Osteocyte (in vitro differentiated cells): ENCODE results near the gene SLAIN2. TPM values are rescaled to one million over a fixed set of nuclear protein-coding genes. Genes with fewer than 3 reads are reported as not detected.

ENCODE experiments used
- DNase-seq: peaks from one replicate; pipeline ENCODE4 v3.0.0; 2021; ENCODE audit warnings: mixed read lengths; ENCODE audit not compliant: unreplicated experiment; ENCODE audit errors: extremely low spot score
- H3K27ac Mint-ChIP-seq: one replicate; pipeline ENCODE4 v1.8.0; 2021; ENCODE audit warnings: mild to moderate bottlenecking, mixed read lengths; ENCODE audit not compliant: unreplicated experiment
- H3K27me3 Mint-ChIP-seq: one replicate; pipeline ENCODE4 v1.8.0; 2021; ENCODE audit warnings: mixed read lengths; ENCODE audit not compliant: unreplicated experiment
- H3K36me3 Mint-ChIP-seq: one replicate; pipeline ENCODE4 v1.8.0; 2021; ENCODE audit warnings: mixed read lengths; ENCODE audit not compliant: unreplicated experiment
- H3K4me1 Mint-ChIP-seq: one replicate; pipeline ENCODE4 v1.8.0; 2021; ENCODE audit warnings: mixed read lengths; ENCODE audit not compliant: unreplicated experiment
- H3K4me3 Mint-ChIP-seq: one replicate; pipeline ENCODE4 v1.8.0; 2021; ENCODE audit warnings: mild to moderate bottlenecking, moderate library complexity, mixed read lengths; ENCODE audit not compliant: unreplicated experiment
- H3K9me3 Mint-ChIP-seq: one replicate; pipeline ENCODE4 v1.8.0; 2021; ENCODE audit warnings: mixed read lengths; ENCODE audit not compliant: unreplicated experiment
- CTCF ChIP-seq: fragments of 200-600 bp; sonication (generic); IDR thresholded peaks from 2 replicates; pipeline ENCODE4 v1.5.0; 2021; ENCODE audit warnings: antibody characterized with exemption, mild to moderate bottlenecking, moderate library complexity
- total RNA-seq: library from RNA; stranded (reverse); gene quantifications from 2 replicates; pipeline ENCODE4 v1.2.1, GENCODE V29; 2021

Gene SLAIN2
- total RNA-seq, 1 donor from 2014 or later: 82.7 TPM

DNA sequence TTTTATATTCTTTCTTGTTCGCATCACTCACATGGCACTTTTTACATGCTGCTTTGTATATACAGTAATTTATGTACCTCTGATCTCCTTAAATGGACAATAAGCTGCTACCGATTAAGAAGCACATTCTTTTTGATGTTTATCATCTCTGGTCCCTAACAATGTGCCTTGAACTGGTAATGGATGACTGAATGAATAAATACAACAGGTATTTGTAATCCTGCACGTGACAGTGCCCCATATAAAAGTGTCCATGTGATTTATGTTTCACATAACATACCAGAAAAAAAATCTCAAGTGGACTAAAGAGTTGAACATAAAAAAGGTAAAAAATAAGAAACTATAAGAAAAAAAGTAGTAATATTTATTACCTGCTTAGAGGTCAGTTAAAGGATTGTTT, 7.7 kb upstream of the SLAIN2 start:
- Mint-ChIP-seq H3K27me3 (no peaks in the 10 kb centered on the region), H3K36me3 (no peaks in the 10 kb centered on the region), H3K4me3 (no peak overlapping the region), H3K4me1 (peaks cover 37% of the 10 kb centered on the region), H3K9me3 (no peaks in the 10 kb centered on the region), H3K27ac (no peak overlapping the region)
- DNase-seq: no peak
- TF ChIP-seq CTCF: no peak

DNA sequence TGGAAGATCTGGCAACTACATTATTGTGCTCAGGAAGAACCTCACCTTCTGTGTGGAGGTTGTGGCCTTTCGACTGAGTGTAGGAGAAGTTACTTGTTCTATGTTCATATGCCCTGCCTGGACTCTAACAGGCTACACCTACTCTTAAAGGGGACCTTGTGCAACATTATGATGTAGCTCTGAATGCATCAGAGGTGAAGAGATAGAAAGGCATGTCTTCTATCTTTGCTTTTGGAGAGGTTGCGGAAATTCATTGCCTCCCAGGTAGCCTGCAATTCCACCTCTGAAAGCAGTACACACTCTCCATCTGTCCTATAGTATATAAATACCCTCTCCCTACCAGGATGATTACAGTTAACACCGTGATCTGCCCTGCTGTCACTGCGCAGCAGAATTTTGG, 7.1 kb upstream of the SLAIN2 start:
- no peak overlapping the region for H3K4me3 Mint-ChIP-seq
- H3K27me3 Mint-ChIP-seq: no peaks in the 10 kb centered on the region
- no peaks in the 10 kb centered on the region for H3K9me3 Mint-ChIP-seq
- no peak for TF ChIP-seq CTCF
- H3K4me1 Mint-ChIP-seq: peaks cover 31% of the 10 kb centered on the region
- H3K27ac Mint-ChIP-seq: no peak overlapping the region
- H3K36me3 Mint-ChIP-seq: no peaks in the 10 kb centered on the region
- no peak for DNase-seq

GRCh38 chr4:48334900-48335384, 6.4 kb upstream of the SLAIN2 start:
- no peak for DNase-seq
- H3K9me3 Mint-ChIP-seq: no peaks in the 10 kb centered on the region
- no peak for TF ChIP-seq CTCF
- H3K27ac Mint-ChIP-seq: no peak overlapping the region
- H3K4me3 Mint-ChIP-seq: no peak overlapping the region
- no peaks in the 10 kb centered on the region for H3K27me3 Mint-ChIP-seq
- H3K36me3 Mint-ChIP-seq: no peaks in the 10 kb centered on the region
- H3K4me1 Mint-ChIP-seq: peaks cover 32% of the 10 kb centered on the region

GRCh38 chr4:48336146-48336870, 5.0 kb upstream of the SLAIN2 start:
- Mint-ChIP-seq H3K27me3 (no peaks in the 10 kb centered on the region), H3K36me3 (no peaks in the 10 kb centered on the region), H3K4me3 (no peak overlapping the region), H3K27ac (no peak overlapping the region), H3K9me3 (no peaks in the 10 kb centered on the region), H3K4me1 (peaks cover 29% of the 10 kb centered on the region)
- TF ChIP-seq CTCF: no peak
- no peak for DNase-seq

DNA sequence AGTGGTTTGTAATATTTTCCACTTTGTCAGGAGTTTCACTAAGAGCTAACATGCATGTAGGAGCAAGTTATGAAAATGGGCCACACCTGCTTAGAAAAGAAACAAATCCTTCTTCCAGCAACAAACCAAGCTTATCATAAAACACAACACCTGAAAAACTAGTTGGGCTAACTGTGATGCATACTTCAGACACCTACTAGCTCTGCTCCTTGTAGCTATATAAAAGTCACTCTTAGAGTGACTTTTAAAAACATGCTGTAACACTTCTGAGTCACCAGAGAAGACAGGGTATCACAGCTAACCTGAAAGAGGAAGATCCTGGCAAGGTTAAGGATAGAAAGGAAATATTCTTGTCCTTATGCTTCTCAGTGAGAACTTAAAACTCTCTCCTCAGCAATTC, 3.6 kb upstream of the SLAIN2 start:
- no peak for DNase-seq
- Mint-ChIP-seq H3K4me3 (no peak overlapping the region), H3K4me1 (peaks cover 22% of the 10 kb centered on the region), H3K27ac (no peak overlapping the region), H3K27me3 (no peaks in the 10 kb centered on the region), H3K36me3 (no peaks in the 10 kb centered on the region), H3K9me3 (no peaks in the 10 kb centered on the region)
- no peak for TF ChIP-seq CTCF
